Activated T-cell treated with anti-CD3 and anti-CD28 coated beads, Interleukin-2, amount 50 U/mL, for 24 hours (primary cell): ENCODE data around the gene MED10.
A peak's percentile ranks its signal among the peaks of the same experiment; 100 is the strongest.

ENCODE experiments used
- DNase-seq: peaks from one replicate; pipeline ENCODE4 v3.0.0-alpha.2; 2020
- H3K27ac Mint-ChIP-seq: 2 replicates; pipeline ENCODE4 v1.8.0; 2020; ENCODE audit warnings: mild to moderate bottlenecking, mixed read lengths
- H3K27me3 Mint-ChIP-seq: 2 replicates; pipeline ENCODE4 v1.8.0; 2020; ENCODE audit warnings: mixed read lengths
- H3K36me3 Mint-ChIP-seq: 2 replicates; pipeline ENCODE4 v1.8.0; 2020; ENCODE audit warnings: low read depth, mixed read lengths
- H3K4me1 Mint-ChIP-seq: 2 replicates; pipeline ENCODE4 v1.8.0; 2020; ENCODE audit warnings: low read depth, mixed read lengths
- H3K4me3 Mint-ChIP-seq: 2 replicates; pipeline ENCODE4 v1.8.0; 2020; ENCODE audit warnings: mild to moderate bottlenecking, moderate library complexity, mixed read lengths
- H3K9me3 Mint-ChIP-seq: 2 replicates; pipeline ENCODE4 v1.8.0; 2020; ENCODE audit warnings: mixed read lengths

The MED10 gene

DNA sequence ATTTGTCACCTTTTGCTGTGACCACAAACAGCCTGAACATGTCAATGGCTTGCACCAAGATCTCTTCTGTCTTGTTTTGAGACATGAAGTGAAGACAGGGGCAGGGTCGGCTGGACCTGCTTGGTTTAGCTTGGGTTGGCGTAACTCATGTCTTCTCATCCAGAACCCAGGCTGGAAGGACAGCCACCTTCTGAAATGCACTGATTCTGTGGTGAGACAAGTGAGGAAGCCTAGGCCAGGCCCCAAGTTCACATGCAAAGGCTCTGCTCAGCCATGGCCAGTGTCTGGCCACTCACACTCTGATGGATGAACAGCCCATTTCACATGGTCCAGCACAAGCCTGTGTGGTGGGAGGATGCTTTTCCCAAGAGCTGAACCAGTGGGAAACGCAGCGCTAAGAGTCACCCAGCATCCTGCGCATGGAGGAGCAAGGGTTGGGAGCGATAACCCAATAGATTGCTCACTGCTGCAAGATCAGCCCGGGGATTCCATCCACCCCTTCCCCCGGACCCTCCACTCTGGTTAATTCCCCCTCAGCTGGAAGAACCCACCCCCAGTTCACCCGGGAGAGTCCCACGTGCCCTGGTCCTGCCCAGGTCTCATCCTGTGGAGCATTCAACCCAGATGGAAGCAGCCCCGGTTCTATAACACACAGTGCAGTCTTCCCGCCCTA lies 16.2 kb upstream of the MED10 start:
- peaks cover 28% of the 10 kb centered on the region for H3K27me3 Mint-ChIP-seq
- no peak overlapping the region for H3K4me3 Mint-ChIP-seq
- no peak for DNase-seq
- no peaks in the 10 kb centered on the region for H3K9me3 Mint-ChIP-seq
- H3K36me3 Mint-ChIP-seq, result no peaks in the 10 kb centered on the region
- H3K4me1 Mint-ChIP-seq, result peaks cover 3% of the 10 kb centered on the region
- no peak overlapping the region for H3K27ac Mint-ChIP-seq

DNA sequence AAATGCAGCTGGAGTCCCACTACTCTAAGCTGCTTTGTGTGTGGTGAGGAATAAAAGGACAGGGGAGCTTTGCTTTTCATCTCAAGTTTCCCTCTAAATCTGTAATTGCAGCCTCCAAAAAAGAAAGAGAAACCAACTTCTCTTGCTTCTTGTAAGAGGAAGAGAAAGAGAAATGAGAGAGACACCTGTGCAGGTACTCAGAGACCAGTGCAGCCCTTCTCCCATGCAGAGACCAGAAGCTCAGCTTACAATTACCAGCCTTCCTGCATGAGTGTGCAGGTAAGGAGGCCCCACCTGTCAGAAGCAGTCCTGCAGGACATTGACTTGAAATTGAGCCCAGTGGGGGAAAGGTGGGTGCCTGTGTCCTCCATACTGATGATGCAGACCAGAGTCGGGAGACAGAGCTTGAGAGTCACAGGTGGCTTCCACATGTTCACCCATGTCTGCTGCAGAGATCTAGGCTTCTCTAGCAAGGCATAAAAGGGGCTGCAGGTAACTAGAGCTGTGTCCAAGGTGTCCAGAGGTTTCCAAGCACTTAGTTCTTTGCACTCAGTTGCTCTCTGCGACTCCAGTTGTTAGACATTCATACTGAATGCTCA lies 15.3 kb upstream of the MED10 start:
- Mint-ChIP-seq H3K4me1 (peaks cover 3% of the 10 kb centered on the region), H3K36me3 (no peaks in the 10 kb centered on the region), H3K9me3 (no peaks in the 10 kb centered on the region), H3K27ac (no peak overlapping the region), H3K4me3 (no peak overlapping the region), H3K27me3 (peaks cover 28% of the 10 kb centered on the region)
- no peak for DNase-seq

DNA sequence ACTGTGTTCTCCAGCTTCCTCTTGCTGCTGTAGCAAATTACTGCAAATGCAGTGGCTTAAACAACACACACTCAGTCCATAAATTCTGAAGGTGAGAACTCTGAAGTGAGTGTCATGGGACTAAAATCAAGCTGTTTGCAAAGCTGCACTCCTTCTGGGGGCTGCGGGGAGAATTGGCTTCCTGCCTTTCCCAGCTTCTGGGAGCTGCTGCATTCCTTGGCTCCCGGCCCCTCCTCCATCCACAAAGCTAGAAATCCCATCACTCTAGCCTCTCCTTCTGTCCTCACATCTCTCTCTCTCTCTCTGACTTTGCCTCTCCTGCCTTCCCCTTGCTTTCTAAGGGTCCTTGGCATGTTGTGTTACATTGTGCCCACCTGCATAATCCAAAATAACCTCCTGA lies 14.2 kb upstream of the MED10 start:
- no peaks in the 10 kb centered on the region for H3K36me3 Mint-ChIP-seq
- no peaks in the 10 kb centered on the region for H3K9me3 Mint-ChIP-seq
- H3K4me1 Mint-ChIP-seq, result peaks cover 3% of the 10 kb centered on the region
- no peak overlapping the region for H3K27ac Mint-ChIP-seq
- H3K27me3 Mint-ChIP-seq, result peaks cover 28% of the 10 kb centered on the region
- H3K4me3 Mint-ChIP-seq, result no peak overlapping the region
- no peak for DNase-seq

DNA sequence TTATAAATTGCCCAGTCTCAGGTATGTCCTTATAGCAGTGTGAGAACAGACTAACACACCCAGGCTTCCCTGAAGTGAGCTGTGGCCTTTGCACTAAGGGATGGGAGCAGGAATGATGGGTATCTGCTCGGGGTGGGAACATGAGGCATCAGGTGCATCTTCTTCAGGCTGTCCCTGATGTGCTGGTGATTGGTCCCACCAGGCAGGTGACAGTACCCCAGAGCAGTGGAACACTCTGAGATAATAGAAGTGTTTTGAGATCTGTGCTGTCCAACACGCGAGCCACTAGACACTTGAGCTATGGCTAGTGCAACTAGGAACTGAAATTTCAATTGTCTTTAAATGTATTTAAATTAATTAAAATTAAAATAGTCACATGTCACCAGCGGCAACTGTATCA lies 12.8 kb upstream of the MED10 start:
- no peak for DNase-seq
- Mint-ChIP-seq H3K9me3 (no peaks in the 10 kb centered on the region), H3K4me1 (peaks cover 3% of the 10 kb centered on the region), H3K36me3 (no peaks in the 10 kb centered on the region), H3K4me3 (no peak overlapping the region), H3K27ac (no peak overlapping the region), H3K27me3 (peaks cover 28% of the 10 kb centered on the region)

DNA sequence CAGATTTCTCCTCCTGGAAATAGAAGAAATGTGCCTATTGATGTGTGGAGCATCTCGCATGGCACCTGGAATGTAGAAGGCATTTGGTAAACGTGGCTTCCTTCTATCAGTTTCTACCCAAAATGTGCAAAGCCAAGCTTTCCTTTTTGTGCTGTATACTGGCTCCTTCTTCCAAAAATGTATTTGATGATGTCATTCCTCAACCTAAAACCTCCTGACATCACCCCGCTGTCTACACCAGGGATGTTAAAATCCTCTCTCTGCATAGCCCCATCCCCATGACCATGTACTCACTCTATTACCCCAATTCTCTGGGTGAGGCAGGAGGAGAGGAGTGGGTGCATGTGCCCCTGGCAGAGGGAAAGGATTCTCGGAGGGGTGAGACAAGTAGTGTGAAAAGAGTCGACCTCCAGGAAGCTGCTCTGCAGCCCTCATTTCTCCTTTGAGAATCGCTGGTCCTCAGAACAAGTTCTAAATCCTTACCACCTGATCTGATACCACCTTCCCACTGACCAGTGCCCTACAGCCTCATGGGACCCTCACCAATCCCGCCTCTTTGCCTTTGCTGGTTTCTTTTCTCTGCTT lies 11.7 kb upstream of the MED10 start:
- Mint-ChIP-seq H3K4me1 (peaks cover 3% of the 10 kb centered on the region), H3K27me3 (peaks cover 36% of the 10 kb centered on the region), H3K4me3 (no peak overlapping the region), H3K36me3 (no peaks in the 10 kb centered on the region), H3K27ac (no peak overlapping the region), H3K9me3 (no peaks in the 10 kb centered on the region)
- no peak for DNase-seq

DNA sequence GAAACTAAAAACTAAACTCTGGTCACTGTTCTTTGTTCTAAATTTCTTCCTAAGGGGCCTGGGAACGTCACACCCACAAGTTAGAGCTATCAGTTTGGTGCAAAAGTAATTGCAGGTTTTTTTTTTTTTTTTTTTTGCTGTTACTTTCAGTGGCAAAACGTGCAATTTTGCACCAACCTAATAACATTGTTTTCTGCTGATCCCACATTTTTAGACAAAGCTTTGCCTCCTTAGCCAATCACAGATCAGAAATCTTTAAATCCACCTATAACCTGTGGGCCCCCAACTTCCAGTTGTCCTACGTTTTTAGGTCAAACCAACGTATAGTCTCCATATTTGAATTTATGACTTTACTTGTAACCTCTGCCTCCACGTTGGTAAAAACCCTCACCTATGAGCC lies 11.1 kb upstream of the MED10 start:
- Mint-ChIP-seq H3K27me3 (peaks cover 38% of the 10 kb centered on the region), H3K27ac (no peak overlapping the region), H3K4me3 (no peak overlapping the region), H3K36me3 (no peaks in the 10 kb centered on the region), H3K9me3 (no peaks in the 10 kb centered on the region), H3K4me1 (peaks cover 3% of the 10 kb centered on the region)
- DNase-seq, result no peak

DNA sequence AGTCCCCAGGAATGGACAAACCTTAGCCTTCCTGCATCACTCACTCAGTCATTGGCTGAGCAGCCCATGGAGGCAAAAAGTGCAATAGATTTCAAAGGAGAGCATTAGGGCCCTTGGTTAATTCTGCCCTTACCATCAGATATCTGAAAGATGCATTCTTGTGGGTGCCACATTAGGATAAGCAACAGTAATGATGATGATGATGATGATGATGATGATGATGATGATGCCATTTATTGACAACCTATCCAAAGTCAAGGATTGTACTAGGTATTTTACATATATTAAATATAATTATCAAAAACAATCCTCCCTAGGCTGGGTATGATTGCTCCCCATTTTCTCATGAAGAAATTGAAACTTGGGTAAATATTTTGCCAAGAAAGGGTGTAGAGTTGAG lies 9.6 kb upstream of the MED10 start:
- no peak overlapping the region for H3K4me3 Mint-ChIP-seq
- H3K27ac Mint-ChIP-seq, result no peak overlapping the region
- no peaks in the 10 kb centered on the region for H3K4me1 Mint-ChIP-seq
- H3K27me3 Mint-ChIP-seq, result peaks cover 44% of the 10 kb centered on the region
- H3K9me3 Mint-ChIP-seq, result no peaks in the 10 kb centered on the region
- no peak for DNase-seq
- no peaks in the 10 kb centered on the region for H3K36me3 Mint-ChIP-seq

DNA sequence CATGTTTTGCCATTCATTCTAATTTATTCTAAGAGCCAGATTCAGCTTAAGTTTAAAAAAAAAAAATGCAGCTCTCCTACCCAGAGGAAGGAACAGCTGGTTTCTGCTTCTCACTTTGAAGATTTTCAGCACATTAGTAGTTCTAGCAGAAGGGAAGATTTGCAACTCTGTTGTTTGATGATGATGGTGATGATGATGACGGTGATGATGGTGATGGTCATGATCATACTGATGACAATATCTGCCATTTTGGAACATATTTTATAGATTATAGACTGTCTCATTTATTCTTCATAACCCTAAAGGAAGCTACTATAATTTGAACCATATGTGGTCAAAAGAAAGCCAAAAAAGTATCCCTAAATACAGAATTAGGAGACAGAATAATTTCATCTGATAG lies 7.9 kb upstream of the MED10 start:
- Mint-ChIP-seq H3K4me3 (no peak overlapping the region), H3K27me3 (peaks cover 38% of the 10 kb centered on the region), H3K36me3 (no peaks in the 10 kb centered on the region), H3K27ac (no peak overlapping the region), H3K9me3 (no peaks in the 10 kb centered on the region), H3K4me1 (no peaks in the 10 kb centered on the region)
- no peak for DNase-seq

DNA sequence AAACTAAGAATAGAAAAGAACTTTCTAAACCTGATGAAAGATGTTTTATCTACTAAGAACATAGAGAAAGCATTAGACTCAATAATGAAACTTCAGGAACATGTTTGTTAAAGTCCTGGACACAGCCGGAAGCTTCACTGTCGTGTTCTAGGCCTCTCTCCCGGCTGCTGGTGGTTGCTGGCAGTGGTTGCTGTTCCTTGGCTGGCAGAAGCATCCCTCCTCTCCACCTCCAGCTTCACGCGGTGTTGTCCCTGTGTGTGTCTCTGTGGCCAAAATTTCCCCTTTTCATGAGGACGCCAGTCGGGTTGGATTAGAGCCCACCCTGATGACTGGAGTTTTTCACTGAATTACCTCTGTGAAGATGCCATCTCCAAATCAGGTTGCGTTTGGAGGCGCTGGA lies 6.5 kb upstream of the MED10 start:
- H3K27me3 Mint-ChIP-seq, result peaks cover 26% of the 10 kb centered on the region
- no peaks in the 10 kb centered on the region for H3K9me3 Mint-ChIP-seq
- no peaks in the 10 kb centered on the region for H3K4me1 Mint-ChIP-seq
- H3K4me3 Mint-ChIP-seq, result no peak overlapping the region
- no peak overlapping the region for H3K27ac Mint-ChIP-seq
- DNase-seq, result no peak
- H3K36me3 Mint-ChIP-seq, result peaks cover 2% of the 10 kb centered on the region

DNA sequence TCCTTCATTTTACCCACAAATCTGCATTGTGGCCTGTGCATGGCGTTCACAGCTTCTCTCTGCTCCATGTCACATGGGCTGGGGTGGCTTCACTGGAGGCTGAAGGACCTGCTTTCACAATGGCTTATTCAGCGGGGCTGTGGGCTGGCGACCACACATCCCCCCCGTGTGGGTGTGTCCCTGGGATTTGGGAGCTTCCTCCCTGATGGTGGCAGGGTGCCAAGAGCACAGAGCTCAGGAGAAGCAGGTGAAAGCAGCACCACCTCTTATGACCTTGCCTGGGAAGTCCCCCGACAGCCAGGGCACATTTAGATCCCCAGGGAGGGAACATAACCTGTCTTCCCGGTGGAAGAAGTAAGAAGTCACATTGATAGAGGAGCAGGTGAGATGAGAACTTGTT lies 5.0 kb upstream of the MED10 start:
- Mint-ChIP-seq H3K9me3 (no peaks in the 10 kb centered on the region), H3K36me3 (peaks cover 7% of the 10 kb centered on the region), H3K4me3 (no peak overlapping the region), H3K27ac (no peak overlapping the region), H3K4me1 (peaks cover 9% of the 10 kb centered on the region), H3K27me3 (peaks cover 24% of the 10 kb centered on the region)
- DNase-seq, result no peak

DNA sequence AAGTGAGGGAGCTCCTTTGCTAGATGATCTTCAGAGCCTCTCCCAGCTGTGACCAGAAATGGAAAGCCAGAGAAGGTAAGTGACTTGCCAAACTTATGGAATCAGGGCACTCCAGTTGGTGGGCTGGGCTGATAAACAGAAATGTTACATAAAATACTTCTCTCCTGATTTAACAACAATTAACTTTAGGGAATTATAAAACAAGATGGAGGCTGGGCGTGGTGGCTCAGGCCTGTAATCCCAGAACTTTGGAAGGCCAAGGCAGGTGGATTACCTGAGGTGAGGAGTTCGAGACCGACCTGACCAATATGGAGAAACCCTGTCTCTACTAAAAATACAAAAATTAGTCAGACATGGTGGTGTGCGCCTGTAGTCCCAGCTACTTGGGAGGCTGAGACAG lies 899 bp upstream of the MED10 start:
- peak overlapping the region; percentile 99 for H3K27ac Mint-ChIP-seq
- DNase-seq, result no peak
- peaks cover 37% of the 10 kb centered on the region for H3K4me1 Mint-ChIP-seq
- peaks cover 14% of the 10 kb centered on the region for H3K27me3 Mint-ChIP-seq
- peak overlapping the region; percentile 99 for H3K4me3 Mint-ChIP-seq
- H3K9me3 Mint-ChIP-seq, result no peaks in the 10 kb centered on the region
- peaks cover 48% of the 10 kb centered on the region for H3K36me3 Mint-ChIP-seq

DNA sequence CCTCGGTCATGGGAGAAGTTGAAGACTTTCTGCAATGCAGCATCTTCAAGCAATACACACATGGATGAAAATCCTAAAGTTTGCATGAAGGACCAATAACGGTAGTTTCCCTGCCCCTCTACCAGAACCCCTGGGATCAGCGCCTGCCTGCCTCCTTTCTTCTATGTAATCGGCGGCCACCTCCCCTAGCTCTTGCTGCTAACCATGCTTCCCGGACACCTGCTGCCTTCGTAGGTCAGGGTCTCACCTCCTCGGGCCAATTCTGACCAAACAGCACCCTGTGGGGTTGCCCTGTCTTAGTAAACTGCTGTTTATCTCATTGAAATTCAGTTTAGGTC lies 388 bp upstream of the MED10 start:
- peaks cover 12% of the 10 kb centered on the region for H3K27me3 Mint-ChIP-seq
- no peaks in the 10 kb centered on the region for H3K9me3 Mint-ChIP-seq
- peak overlapping the region; percentile 99 for H3K27ac Mint-ChIP-seq
- peaks cover 42% of the 10 kb centered on the region for H3K4me1 Mint-ChIP-seq
- peaks cover 54% of the 10 kb centered on the region for H3K36me3 Mint-ChIP-seq
- peak overlapping the region; percentile 99 for H3K4me3 Mint-ChIP-seq
- DNase-seq, result no peak

DNA sequence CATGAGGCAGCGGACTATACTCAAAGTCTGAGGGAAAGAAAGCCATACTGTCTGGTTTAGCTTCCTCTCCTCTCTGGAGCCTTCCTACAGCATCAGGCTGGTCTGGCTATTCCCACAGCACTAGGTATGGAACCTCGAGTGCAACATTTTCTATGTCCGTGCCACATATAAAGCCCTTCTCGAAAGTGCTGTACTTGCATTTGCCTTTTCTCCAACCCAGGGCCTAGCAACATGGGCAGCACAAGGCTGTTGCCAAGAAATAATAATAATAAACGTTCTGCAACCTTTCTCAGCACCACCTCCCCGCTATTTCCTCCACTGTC lies 804 bp downstream of the MED10 start:
- Mint-ChIP-seq H3K9me3 (no peaks in the 10 kb centered on the region), H3K27ac (peak overlapping the region; percentile 99), H3K27me3 (peaks cover 3% of the 10 kb centered on the region), H3K4me1 (peaks cover 51% of the 10 kb centered on the region), H3K36me3 (peaks cover 66% of the 10 kb centered on the region), H3K4me3 (peak overlapping the region; percentile 99)
- no peak for DNase-seq

DNA sequence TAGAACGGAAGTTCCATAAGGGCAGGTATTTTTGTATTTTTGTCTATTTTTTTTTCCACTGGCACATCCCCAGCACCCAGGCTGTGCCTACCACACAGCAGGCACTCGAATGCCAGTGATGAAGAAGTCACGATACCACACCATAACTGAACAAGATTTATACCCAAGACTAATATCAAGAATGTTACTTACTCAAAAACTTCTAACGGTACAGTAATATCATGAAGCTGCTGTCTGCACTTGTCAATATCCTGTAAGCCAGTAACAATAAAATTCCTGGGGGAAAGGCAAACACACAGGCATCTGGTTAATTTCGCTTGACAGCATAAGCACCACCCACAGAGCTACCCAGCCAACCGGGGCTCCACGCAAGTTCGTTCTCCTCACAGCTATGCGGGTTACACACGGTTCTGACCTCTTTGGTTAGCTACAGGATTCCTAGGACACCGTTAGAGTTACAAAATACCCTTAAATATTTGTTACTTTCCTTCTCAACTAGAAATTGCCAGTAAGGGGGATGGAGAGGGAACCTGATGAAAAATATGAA lies 1.3 kb downstream of the MED10 start:
- Mint-ChIP-seq H3K27me3 (peaks cover 3% of the 10 kb centered on the region), H3K9me3 (no peaks in the 10 kb centered on the region), H3K36me3 (peaks cover 70% of the 10 kb centered on the region), H3K4me3 (peak overlapping the region; percentile 99), H3K27ac (peak overlapping the region; percentile 99), H3K4me1 (peaks cover 52% of the 10 kb centered on the region)
- DNase-seq, result no peak

DNA sequence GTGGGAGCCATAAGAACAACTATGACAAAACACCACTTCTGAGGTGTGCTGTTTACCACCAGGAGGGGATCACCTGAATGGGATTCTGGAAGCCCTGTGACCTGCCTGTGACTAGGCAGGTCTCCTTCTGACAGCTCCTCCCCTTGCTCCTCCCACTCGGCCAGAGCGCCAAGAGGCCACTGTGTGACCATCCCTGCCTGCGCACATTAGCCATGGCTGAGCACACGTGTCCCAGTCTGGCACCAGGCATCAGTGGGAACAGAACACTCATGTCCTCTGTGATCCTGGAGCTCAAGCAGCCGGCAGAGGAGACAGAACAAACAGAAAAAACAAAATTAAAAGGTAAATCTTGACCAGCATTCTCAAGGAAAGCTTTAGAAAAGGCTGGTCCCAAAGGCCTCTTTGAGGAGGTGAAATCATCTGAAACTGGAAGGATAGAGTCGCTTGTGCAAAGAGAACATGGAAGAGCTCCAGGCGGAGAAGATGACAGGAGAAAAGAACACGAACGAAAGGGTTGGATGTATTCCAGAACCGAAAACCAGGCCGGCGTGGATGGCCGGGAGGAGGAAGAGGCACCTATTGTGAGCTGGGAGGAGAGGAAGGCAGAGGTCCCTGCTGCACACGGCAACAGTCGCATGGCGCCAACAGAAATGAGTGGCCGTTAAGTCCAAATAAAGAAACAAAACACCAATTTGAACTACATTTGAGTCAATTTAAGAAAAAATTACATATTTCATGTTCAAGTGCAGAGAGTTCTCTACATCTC lies 5.1 kb downstream of the MED10 start:
- Mint-ChIP-seq H3K27ac (peak overlapping the region; percentile 38), H3K4me1 (peaks cover 44% of the 10 kb centered on the region), H3K4me3 (no peak overlapping the region), H3K36me3 (peaks cover 100% of the 10 kb centered on the region), H3K9me3 (no peaks in the 10 kb centered on the region), H3K27me3 (no peaks in the 10 kb centered on the region)
- no peak for DNase-seq
